Activated naive CD4-positive, alpha-beta T cell treated with Interleukin-2 at 50 U/mL for 16 hours (primary cell): ENCODE results near the gene COPZ1.
A peak's percentile ranks its signal among the peaks of the same experiment; 100 is the strongest.
"Not testable (repeated sequence)": the region's sequence is repeated elsewhere in the genome, so short reads cannot be mapped to it uniquely, and the experiment has no call there.

ENCODE experiments used
- DNase-seq: peaks from one replicate; pipeline ENCODE4 v3.0.0-alpha.2; 2020

Gene COPZ1

GRCh38 chr12:54337280-54337842, 12.4 kb downstream of the COPZ1 start:
- DNase-seq: no peak

DNA sequence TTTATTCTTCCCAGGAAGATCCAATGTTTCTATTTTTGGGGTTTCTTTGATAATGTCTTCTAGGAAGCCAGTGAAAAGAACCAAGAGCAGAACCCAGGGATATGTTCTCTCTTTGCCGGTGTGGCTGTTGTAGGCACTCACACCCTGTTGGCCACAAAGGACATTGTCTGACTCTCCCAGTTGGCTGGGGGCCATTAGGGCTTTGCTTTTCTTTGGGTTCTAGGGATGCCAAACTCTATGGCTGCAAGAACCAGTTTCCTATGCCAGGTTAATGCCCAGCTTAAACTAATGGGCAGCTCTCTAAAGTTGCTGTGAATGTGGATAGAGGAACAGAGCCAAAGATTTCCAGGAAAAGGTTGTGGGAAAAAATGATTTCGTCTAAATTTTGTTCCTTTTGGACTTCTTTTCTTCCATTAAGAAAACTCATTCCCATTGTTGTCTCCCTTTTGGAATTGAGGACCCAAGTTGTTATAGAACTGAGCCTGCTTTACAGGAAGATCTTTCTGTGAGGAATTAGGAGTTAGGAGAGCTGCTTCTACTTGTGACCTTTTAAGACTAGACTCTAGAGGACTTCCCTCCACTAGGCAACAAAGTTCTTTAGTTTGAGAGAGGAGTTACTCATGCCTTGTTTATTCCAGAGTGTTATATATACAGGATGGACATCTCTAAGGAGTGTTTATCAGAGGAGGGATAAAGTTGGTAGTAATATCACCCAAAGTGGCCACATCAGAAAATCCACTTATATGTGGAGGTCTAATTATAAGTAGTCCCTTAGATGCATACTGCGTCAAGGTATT, 13.1 kb downstream of the COPZ1 start:
- no peak for DNase-seq

- no peak for DNase-seq
Measured at GRCh38 chr12:54338698-54339296, 13.9 kb downstream of the COPZ1 start.

DNA sequence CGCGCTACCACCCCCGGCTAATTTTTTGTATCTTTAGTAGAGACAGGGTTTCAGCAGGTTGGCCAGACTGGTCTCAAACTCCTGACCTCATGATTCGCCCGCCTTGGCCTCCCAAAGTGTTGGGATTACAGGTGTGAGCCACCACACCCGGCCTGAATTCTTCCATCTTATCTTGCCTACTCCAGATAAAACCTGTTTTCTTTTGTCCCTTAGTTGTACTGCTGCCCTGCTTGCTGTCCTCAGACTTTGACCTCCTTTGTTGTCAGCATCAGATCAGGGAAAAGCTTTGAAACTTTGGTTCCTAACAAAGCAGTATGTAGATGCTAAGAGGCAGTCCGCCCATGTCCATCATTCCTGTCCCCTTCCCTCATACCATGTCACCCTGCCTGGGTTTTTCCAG, 15.9 kb downstream of the COPZ1 start:
- no peak for DNase-seq

DNA sequence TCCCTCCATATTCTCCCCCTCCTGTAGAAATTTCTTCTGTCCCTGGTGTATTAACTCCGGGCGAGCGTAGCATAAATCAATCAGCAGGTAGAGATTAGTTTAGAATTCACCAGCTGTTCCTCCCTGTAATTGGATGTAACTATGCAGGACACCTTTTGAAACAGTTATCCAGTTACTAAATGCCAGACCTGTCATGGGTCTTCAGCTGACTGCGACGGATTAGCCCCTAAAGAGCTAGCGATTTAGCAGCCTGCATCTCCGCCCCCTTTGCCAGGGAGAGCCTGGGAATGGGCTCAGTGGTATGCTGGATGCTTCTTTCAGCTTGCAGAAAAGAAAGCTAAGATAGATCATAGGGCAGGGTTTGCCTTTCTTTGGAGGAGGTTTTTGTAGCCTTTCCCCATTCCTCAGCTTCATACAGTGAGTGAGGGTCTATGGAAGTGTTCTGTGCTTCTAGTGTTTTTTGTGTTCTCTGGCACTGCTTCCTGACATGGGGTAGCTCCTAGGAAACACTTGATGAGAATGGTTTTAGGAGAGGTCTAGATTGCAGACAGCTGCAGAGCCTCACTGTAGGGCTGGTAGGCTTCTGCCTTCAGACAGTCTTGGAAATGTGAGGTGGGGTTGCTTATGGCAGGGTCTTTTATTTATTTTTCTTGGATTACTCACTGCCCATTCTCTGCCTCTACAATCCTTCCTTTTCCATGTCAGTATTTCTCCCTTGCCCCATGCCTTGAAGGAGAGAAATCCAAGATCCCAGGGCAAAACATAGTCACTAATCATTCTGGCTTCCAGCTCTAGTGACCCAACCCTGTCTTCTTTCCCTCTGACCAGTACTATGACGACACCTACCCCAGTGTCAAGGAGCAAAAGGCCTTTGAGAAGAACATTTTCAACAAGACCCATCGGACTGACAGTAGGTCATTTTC, 16.7 kb downstream of the COPZ1 start:
- DNase-seq: no peak

DNA sequence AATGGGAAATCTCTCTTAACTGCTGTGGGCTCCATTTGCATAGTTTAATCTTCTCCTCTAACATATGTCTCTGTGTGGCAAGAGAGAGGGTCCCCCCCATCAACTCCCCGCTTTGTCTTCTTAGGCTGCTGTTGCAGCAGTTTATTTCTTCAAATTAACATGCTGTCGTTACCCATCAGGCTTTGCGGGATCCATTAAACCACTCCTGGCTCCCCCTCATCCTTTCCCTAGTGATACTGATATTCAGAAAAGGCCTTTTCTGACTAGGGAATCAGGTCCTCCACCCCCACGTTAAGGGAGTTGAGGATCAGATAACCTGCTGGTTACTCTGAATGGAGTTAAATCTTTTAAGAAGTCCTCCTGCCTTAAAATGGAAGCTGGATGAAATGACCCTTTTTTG, 24.1 kb downstream of the COPZ1 start:
- no peak for DNase-seq

GRCh38 chr12:54349679-54350078, 24.7 kb downstream of the COPZ1 start:
- DNase-seq: no peak

DNA sequence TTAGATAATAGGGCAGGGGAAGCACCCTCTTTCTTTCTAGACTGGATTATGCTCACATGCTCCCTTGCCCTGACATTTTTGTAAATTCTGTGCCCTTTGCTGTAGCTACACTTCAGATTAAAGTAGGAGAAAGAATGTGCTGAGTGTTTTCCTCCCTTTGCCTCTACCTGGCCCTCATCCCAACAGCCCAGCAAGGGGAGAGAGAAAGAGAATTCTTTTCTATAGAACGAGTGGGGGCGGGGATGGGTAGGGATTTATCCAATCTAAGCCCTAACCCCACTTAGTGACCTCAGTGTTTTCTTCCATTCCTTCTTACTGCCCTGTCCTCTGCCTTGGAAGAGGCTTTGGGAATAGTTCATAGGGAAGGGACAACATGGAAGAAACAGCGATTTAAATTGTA, 25.8 kb downstream of the COPZ1 start:
- DNase-seq: no peak

DNA sequence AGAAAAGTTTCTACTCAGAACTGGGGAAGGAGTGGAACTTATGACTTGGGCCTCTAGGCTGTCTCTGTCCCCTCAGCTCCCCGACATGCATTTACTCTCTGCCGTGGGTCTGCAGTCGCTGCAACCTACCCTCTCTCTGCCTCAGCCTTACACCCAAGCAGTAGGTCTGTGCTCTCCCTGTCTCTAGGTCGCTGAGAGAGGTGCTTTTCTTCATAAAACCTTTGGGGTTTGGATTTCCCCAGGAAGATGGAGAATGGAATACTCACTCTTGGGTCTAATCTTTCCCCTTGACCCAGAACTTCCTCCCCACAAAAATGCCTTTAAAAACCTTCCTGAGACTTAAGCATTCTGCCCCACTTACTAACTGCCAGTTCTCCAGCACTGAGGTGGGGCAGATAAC, 26.4 kb downstream of the COPZ1 start:
- DNase-seq: no peak

DNA sequence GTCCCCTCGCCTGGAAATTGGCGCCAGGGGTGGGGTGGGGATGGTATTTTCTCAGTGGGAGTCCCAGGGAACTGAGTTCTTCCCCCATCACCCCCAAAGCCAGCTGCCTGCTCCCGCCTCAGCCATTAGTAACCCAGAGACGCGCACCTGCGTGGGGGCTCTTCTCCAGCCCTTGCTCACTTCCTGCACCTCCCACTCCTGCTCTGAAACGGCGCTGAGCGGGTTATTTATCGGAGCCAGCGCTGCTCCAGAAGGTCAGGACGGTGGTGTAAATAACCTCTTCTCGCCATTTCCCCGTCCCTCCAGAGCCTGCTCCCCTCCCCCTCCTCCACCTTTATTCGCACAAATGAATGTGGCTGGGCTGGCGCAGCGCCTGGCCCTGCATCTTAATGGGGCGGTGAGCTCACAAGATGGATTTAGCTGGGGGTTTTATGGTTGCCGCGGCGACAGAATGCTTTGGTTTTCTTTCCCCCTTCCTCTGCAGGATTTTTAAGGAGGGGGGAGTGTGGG, 27.1 kb downstream of the COPZ1 start:
- peak; percentile 38 for DNase-seq

- no peak for DNase-seq
Measured at GRCh38 chr12:54352891-54353874, 28.3 kb downstream of the COPZ1 start.

DNA sequence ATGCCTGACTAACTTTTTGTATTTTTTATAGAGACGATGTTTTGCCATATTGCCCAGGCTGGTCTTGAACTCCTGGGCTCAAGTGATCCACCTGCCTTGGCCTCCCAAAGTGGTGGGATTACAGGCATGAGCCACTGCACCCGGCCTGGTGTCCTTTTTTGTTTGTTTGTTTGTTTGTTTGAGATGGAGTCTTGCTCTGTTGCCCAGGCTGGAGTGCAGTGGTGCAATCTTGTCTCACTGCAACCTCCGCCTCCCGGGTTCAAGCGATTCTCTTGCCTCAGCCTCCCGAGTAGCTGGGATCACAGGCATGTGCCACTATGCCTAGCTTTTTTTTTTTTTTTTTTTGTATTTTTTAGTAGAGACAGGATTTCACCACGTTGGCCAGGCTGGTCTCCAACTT, 29.3 kb downstream of the COPZ1 start:
- DNase-seq: not testable (repeated sequence)

GRCh38 chr12:54355104-54355815, 30.3 kb downstream of the COPZ1 start:
- no peak for DNase-seq

GRCh38 chr12:54356228-54356627, 31.3 kb downstream of the COPZ1 start:
- no peak for DNase-seq

DNA sequence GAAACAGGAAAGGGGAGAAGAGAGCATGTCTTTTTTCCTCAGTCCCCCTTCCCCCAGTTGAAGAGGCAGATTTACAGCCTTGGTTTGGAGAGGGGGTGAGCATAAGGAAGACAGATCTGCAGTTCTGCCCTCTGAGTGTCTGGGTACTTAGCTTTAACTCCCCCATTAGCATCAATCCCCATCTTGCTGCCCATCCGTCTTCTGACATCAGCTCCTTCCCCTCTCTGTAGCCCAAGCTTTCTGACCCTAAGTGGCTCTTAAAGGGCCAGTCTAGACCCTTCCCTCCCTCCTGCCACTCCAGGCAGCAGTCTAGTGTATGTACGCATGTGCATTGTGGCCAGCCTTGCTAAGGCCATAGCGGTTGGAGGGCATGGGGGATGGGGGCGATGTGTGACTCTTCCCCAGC, 32.0 kb downstream of the COPZ1 start:
- no peak for DNase-seq

DNA sequence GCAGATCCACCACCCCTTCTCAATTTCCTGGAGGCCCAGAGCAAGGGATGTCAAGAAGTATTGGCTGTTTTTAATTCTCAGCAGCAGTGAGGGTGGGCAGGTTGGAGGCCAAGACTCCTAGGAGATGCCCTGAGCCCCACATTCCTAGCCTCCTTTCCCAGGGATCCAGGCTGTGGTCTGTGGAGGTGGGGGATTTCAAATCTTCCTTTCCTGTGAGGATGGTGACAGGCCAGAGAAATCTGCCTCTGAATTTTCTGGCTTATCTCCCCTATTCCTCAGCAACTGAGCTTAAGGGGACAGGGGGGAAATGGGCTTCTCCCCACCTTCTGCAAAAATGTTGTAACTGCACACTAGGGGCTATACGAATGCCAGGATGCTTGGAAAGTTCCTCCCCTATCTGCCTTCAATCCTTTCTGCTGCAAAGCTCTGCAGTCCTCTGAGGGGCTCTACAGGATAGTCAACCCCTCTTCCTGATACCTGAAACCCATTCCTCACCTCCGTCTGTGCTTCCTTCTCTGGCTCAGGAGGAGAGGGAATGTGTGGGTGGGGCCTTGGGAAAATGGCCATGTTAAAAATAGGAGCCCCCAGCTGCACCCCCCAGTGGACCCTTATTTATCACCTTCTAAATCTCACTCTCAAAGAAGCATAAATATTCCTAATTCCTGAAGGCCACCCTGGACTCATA, 32.7 kb downstream of the COPZ1 start:
- no peak for DNase-seq

- DNase-seq: peak; percentile 51
Measured at GRCh38 chr12:54358191-54358944, 33.4 kb downstream of the COPZ1 start.

- peak; percentile 93 for DNase-seq
Measured at GRCh38 chr12:54358945-54359761, 34.2 kb downstream of the COPZ1 start.
